SK-N-DZ (cell line): ENCODE data around the gene ARHGAP23.

Experiments used
- DNase-seq: peaks from one replicate; pipeline ENCODE4 v3.0.0-alpha.2; 2015; ENCODE audit warnings: low spot score

The ARHGAP23 gene

GRCh38 chr17:38442548-38442947, 14.3 kb downstream of the ARHGAP23 start:
- no peak for DNase-seq

DNA sequence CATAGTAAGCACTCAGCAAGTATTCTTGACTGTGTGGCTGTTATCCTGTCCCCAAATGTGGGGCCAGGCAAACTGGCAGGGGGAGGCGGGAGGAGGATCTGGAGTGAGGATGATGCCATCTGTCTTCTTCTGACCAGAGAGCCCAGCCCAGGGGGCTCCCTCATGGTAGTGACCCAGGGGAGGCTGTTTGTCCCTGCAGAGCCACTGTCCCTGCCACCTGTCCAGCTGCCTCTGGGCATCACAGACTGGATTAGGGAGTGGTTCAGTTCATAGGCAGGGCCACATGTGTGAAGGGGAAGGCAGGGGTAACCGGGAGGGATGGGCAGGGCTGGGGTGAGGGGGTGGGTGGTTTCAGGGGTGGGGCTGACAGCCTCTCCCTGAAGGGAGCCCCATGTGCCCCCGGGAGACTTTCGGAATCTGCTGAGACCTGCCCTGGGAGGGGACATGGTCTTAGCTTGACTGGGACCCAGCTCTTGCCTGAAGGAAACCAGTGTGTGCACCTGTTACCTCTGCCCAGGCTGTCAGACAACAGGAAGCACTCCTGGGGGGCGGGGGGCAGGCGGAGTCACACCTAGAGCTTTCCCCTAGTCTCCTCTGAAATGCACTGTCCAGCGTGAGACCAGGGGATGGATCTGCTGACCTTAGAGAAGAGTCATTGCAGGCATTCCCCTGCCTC, 15.2 kb downstream of the ARHGAP23 start:
- DNase-seq = no peak

DNA sequence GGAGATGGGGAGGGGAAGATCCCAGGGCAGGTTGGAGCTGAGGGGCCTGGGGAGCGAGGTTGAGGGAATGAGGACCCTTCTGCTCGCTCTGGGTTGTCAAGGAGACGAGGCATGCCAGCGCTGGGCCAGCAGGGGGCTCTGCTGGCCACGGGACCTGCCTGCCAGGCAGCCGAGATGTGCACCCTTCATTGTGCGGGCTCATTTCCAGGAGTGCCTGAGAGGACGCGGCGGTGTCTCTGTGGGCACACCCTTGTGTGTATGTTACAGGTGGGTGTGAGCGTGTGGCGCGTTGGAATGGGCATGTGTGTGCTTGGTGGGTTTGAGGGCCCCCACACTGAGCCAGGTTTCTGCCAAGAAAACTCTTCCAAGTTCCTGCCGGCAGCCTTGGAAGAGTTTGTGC, 15.9 kb downstream of the ARHGAP23 start:
- peak; percentile 70 for DNase-seq

GRCh38 chr17:38447502-38448085, 19.3 kb downstream of the ARHGAP23 start:
- DNase-seq = no peak

- no peak for DNase-seq
Observed at GRCh38 chr17:38448208-38448771, 20.0 kb downstream of the ARHGAP23 start.

GRCh38 chr17:38449364-38449763, 21.1 kb downstream of the ARHGAP23 start:
- DNase-seq = no peak

GRCh38 chr17:38450557-38451029, 22.3 kb downstream of the ARHGAP23 start:
- DNase-seq = no peak

DNA sequence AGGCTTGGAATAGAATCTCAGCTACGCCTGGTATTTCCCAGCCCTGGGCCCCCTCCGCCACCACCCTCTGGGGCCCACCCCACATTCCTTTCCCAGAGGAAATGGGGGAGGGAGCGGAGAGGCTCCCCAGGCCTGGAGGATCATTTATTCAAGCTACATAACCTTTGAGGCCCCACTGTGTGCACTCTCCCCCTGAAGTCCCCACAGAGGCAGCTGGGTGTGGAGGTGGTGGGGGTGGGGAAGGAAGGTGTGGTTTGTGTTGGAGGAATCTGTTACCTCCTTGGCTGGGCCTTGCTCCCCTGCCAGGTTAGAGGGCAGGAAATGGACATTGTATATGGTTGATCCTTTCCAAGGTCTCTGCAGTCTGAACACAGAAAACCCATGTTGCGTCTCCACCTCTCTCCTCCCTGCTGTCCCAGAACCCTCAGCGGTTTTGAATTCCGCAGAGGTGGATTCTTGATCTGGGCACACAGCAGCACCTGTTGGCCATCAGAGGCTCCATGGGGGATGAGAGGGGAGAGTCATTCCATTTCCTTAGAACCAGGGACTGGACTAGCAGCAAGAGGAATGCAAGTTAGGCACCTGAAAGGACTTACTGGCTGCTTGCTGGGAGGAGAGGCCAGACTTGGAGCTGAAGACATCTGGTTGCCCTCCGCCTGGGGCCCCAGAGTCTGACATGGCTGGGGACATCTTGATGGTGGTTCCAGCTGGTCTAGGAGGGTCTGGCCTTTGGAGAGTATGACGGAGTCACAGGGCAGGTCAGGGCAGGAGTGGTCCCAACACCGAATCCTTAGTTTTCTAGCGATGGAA, 23.0 kb downstream of the ARHGAP23 start:
- no peak for DNase-seq

DNA sequence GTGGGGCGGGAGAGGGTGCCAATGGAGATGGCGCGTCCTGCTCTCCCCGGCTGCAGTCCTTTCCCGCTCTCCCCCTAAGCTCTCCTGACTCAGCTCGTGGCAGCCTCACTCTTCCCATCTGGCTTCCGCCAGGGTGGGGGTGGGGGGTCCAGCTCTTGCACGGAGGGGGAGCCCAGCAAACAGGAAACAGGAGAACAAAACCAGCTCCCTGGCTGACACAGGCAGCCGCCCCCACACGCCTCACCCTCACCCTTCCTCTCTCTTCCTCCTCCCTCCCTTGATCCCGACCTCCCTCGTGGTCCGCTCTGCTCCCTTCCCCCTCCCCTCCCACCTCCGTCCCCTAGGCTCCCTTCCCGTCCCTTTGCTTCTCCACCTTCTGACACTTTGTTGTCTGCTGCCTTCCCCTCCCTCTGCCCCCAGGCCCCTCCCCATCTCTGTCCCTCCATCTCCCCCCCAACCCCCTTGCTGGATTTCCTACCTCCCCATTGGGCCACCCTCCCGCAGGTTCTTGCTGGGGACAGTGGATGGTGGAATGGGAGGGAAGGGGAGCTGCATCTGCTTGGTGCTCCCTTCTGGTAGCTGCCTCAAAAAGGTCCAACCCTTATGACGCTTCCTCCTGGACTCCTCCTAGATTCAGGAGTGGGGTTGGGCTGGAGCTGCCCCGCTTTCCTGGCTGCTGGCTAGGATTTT, 23.7 kb downstream of the ARHGAP23 start:
- peak; percentile 41 for DNase-seq

GRCh38 chr17:38452719-38453118, 24.5 kb downstream of the ARHGAP23 start:
- no peak for DNase-seq

GRCh38 chr17:38453951-38454421, 25.7 kb downstream of the ARHGAP23 start:
- DNase-seq = no peak

GRCh38 chr17:38454532-38454931, 26.3 kb downstream of the ARHGAP23 start:
- no peak for DNase-seq

DNA sequence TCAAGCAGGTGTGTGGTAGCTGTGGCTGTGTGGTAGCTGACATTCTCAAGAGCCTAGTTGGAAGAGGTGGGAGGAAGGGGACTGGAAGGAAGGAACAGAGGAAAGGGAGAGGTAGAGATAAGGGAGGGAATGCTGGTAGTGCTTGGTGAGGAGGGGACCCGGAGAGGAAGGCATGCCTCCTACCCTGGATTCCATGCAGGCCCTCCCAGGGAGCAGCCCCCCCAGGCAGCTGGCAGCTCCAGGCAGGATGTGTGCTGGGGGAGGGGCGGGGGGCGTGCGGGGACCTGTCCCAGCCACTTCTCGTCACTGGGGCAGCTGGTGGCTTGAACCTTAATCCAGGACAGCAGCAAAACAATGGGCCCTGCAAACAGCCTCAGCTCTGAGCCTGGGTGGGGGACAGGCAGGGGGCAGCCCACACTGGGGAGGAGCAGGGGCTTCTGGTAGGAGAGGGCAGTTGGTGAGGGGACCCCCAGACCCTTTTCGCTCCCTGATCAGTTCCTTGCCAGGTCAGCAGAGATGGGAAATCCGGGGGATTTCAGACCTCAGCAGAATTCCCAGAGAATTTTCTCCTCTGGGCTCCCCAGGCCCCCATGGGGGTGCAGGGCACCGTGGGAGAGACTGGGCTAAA, 27.1 kb downstream of the ARHGAP23 start:
- DNase-seq = peak; percentile 59

DNA sequence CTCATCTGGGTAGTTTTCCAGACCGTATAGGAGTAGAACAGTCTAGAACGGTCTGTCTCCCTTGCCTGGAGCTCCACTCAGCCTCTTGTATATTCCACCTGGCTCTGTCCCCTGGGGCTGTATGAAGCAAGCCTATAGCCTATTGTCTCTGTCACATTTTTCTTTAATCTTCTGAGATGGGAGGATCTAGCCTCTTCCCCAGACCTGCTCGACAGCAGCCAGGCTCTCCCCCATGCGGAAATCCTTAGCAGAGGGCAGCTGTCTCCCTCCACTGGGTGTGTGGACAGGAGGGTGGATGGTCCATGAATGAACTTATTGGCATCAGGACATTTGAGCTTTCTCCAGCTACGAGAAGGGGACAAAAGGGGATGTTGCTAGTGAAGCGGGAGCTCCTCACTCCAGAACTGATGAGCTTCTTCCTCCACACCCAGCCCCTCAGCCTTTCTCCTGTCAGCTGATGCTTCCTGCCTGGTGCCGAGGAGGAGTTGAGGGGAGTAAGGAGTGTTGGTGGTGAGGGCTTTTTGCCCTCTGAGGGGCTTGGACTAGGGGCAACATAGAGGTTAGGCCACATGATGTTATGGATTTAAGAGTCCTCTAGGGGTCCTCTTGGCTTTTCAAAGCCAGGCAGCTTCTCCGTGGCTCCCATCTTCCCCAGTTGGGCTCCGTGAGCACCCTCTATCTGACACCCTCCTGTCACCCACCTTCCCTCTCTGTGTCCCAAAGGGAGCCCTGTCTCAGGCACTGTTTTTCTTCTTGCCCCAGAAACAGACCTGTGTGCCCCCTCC, 28.0 kb downstream of the ARHGAP23 start:
- no peak for DNase-seq

DNA sequence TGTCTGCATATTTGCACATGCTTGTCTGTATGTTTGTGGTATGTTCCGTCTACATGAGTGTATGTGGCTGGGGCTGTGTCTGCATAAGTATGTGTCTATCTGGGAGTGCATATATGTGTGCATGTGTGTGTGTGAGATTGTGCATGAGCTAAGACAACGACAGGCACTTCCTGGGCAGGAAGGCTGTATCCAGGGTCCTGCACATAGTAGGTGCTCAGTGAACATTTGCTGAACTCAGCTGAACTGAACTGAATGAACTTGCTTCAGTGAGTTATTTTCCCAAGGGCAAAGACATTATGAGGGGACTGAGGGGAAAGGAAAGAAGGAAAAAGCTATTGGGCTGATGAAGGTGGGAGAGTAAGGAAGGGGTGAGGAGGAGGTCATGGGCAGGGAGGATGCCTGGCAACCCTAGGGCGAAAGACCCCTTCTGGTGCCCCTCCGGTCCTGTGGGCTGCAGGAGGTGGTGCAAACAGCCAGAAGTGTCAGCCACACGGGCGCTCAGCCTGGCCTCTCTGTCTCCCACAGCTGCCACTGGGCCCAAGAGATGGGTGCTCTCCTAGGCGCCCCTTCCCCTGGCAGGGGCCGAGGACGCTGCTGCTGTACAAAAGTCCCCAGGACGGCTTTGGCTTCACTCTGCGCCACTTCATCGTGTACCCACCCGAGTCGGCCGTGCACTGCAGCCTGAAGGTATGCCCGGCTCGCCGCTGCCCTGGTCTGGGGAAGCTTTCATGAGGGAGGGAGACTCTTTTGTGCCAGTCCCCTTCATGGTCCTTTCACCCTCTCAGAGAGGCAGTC, 29.5 kb downstream of the ARHGAP23 start:
- no peak for DNase-seq

- no peak for DNase-seq
Observed at GRCh38 chr17:38458521-38458920, 30.3 kb downstream of the ARHGAP23 start.

GRCh38 chr17:38459567-38459966, 31.3 kb downstream of the ARHGAP23 start:
- DNase-seq = no peak

- no peak for DNase-seq
Observed at GRCh38 chr17:38460082-38460715, 31.9 kb downstream of the ARHGAP23 start.
